B cell (primary cell): ENCODE data around the gene TRMT11. TPM values are rescaled to one million over a fixed set of nuclear protein-coding genes. Genes with fewer than 3 reads are reported as not detected.

Experiments
- ATAC-seq: fragments of 200-7000 bp; cut with Tn5 transposase; one replicate; pipeline ENCODE4 v1.10.0; 2021; ENCODE audit warnings: low read depth, mild to moderate bottlenecking, moderate number of reproducible peaks, moderate library complexity
- CTCF ChIA-PET: fragments of 350-600 bp; sonication (Branson Sonifier 250); formaldehyde crosslinking; loops from one replicate; lab custom pipeline; 2021; ENCODE audit warnings: antibody characterized with exemption, inconsistent platforms; lab: Charles Lee
- POLR2A ChIA-PET: fragments of 350-600 bp; sonication (Branson Sonifier 250); formaldehyde crosslinking; loops from one replicate; lab custom pipeline; 2021; ENCODE audit warnings: antibody characterized with exemption; lab: Charles Lee
- DNase-seq: peaks from one replicate; pipeline ENCODE4 v3.0.0; 2013
- H2AFZ ChIP-seq: 2 replicates; pipeline ENCODE4 v1.6.1; 2012; ENCODE audit warnings: mild to moderate bottlenecking, low read depth, low read length; ENCODE audit not compliant: insufficient read depth, poor library complexity, severe bottlenecking
- H3K27ac ChIP-seq, 2 donors: 1 replicate in 1 of 2; 2 replicates in 1 of 2; pipeline ENCODE4 v1.5.1; 2012 to 2013; ENCODE audit warnings: low read length in 2 of 2, mild to moderate bottlenecking in 2 of 2, moderate library complexity in 1 of 2
- H3K27me3 ChIP-seq, 4 experiments: fragments of 200-600 bp in 1 of 4; sonication (generic) in 1 of 4; replicated peaks in 1 of 4; 1 replicate in 2 of 4; 2 replicates in 2 of 4; pipeline versions ENCODE4 v1.6.1 to v1.7.0; 2013 to 2016; ENCODE audit warnings: low read length in 3 of 4, mild to moderate bottlenecking in 2 of 4, mixed read lengths in 1 of 4, moderate library complexity in 1 of 4; ENCODE audit not compliant: insufficient read depth in 4 of 4, control insufficient read depth in 3 of 4; ENCODE audit errors: control extremely low read depth in 1 of 4
- H3K36me3 ChIP-seq, 2 experiments: replicated peaks in 1 of 2; 1 replicate in 1 of 2; 2 replicates in 1 of 2; pipeline versions ENCODE4 v1.6.1 to v1.7.1; 2013; ENCODE audit warnings: low read length in 1 of 2; ENCODE audit not compliant: insufficient read depth in 2 of 2, control insufficient read depth in 1 of 2; ENCODE audit errors: control extremely low read depth in 1 of 2, extremely low read depth in 1 of 2
- H3K4me1 ChIP-seq, 2 donors: fragments of 200-600 bp in 1 of 2; sonication (generic) in 1 of 2; 1 replicate in 1 of 2; 2 replicates in 1 of 2; pipeline versions ENCODE4 v1.5.1 to v1.6.1; 2013 to 2017; ENCODE audit warnings: low read length in 2 of 2; ENCODE audit not compliant: control insufficient read depth in 2 of 2, insufficient read depth in 2 of 2
- H3K4me2 ChIP-seq: replicated peaks from 2 replicates; pipeline ENCODE3; 2012; ENCODE audit warnings: mild to moderate bottlenecking, low read depth, low read length; ENCODE audit not compliant: poor library complexity, severe bottlenecking
- H3K4me3 ChIP-seq, 5 experiments: fragments of 200-600 bp in 1 of 5; sonication (generic) in 1 of 5; 1 replicate in 3 of 5; 2 replicates in 2 of 5; pipeline versions ENCODE4 v1.5.1 to v1.7.0; 2011 to 2016; ENCODE audit warnings: low read length in 4 of 5, mild to moderate bottlenecking in 4 of 5, low read depth in 2 of 5, control low read depth in 1 of 5, moderate library complexity in 1 of 5; ENCODE audit not compliant: insufficient read depth in 1 of 5; ENCODE audit errors: control extremely low read depth in 1 of 5, extremely low read depth in 1 of 5
- H3K79me2 ChIP-seq: fragments of 200-600 bp; sonication (generic); one replicate; pipeline ENCODE4 v1.6.0; 2016; ENCODE audit warnings: low read length; ENCODE audit not compliant: control insufficient read depth, insufficient read depth
- H3K9ac ChIP-seq: fragments of 200-600 bp; sonication (generic); 2 replicates; pipeline ENCODE4 v1.6.1; 2017; ENCODE audit warnings: mild to moderate bottlenecking, low read length, moderate library complexity
- H3K9me3 ChIP-seq, 3 donors: one replicate each; pipeline versions ENCODE4 v1.6.1 to v1.7.1; 2013; ENCODE audit warnings: low read length in 2 of 3; ENCODE audit not compliant: control insufficient read depth in 2 of 3, insufficient read depth in 1 of 3; ENCODE audit errors: control extremely low read depth in 1 of 3
- H4K20me1 ChIP-seq: 2 replicates; pipeline ENCODE4 v1.6.0; 2012; ENCODE audit warnings: mild to moderate bottlenecking, low read length; ENCODE audit not compliant: insufficient read depth, control insufficient read depth, poor library complexity, severe bottlenecking
- H3K27ac Mint-ChIP-seq: one replicate; pipeline ENCODE4 v1.8.0; 2021; ENCODE audit warnings: mixed read lengths
- H3K27me3 Mint-ChIP-seq: one replicate; pipeline ENCODE4 v1.8.0; 2021; ENCODE audit warnings: mixed read lengths
- H3K4me1 Mint-ChIP-seq: one replicate; pipeline ENCODE4 v1.8.0; 2021; ENCODE audit warnings: mixed read lengths
- H3K4me3 Mint-ChIP-seq: one replicate; pipeline ENCODE4 v1.8.0; 2021; ENCODE audit warnings: mixed read lengths
- H3K9me3 Mint-ChIP-seq: one replicate; pipeline ENCODE4 v1.8.0; 2022; ENCODE audit warnings: mixed read lengths; ENCODE audit not compliant: insufficient read depth
- CTCF ChIP-seq: fragments of 200-600 bp; IDR thresholded peaks from one replicate; pipeline ENCODE4 v1.8.0; 2022; ENCODE audit warnings: antibody characterized with exemption, mild to moderate bottlenecking
- EZH2 ChIP-seq: IDR thresholded peaks from 2 replicates; pipeline ENCODE4 v1.6.1; 2012; ENCODE audit warnings: borderline replicate concordance, low read depth, mild to moderate bottlenecking, moderate library complexity, low read length; ENCODE audit not compliant: insufficient read depth, poor library complexity, severe bottlenecking
- WGBS: methylation state at CpG from one replicate; pipeline ENCODE4 v1.1.5; 2013; ENCODE audit warnings: missing lambda C conversion rate; ENCODE audit not compliant: insufficient coverage; 5-methylcytosine and 5-hydroxymethylcytosine counted together
- intact Hi-C: fragments of 100-400 bp; cut with micrococcal nuclease; formaldehyde crosslinking; loops from one replicate; pipeline ENCODE4 v1.10.0; 2022
- polyA plus RNA-seq: library from polyadenylated mRNA; depleted of rRNA; stranded (reverse); fragments of >200 nt; gene quantifications from 2 replicates; pipeline ENCODE4 v1.2.3, GENCODE V29; 2012
- total RNA-seq, 2 donors: library from RNA; stranded (reverse); fragments of 120-200 nt in 1 of 2; gene quantifications; 1 replicate in 1 of 2; 2 replicates in 1 of 2; pipeline versions ENCODE4 v1.2.3 to v1.2.4, GENCODE V29; 2013 to 2022

TRMT11 gene
- total and polyA plus RNA-seq, 2 donors (not counting 1 experiment from before 2014, with no cell fraction given) = 12.1 to 30.4 TPM

GRCh38 chr6:125995972-125996580 lies 9.7 kb downstream of the TRMT11 start:
- Histone ChIP-seq H3K4me3 (peak overlapping the region in 2 of 5 experiments; percentile 31 to 56), H3K9me3 (no peaks in the 10 kb centered on the region), H2AFZ (peak overlapping the region; percentile 48), H3K4me1 (peaks cover 0 to 4% of the 10 kb centered on the region in 2 donors), H3K79me2 (no peaks in the 10 kb centered on the region), H3K4me2 (peak overlapping the region; percentile 68), H3K36me3 (peaks cover 0 to 19% of the 10 kb centered on the region in 2 experiments), H3K9ac (peak overlapping the region; percentile 43), H4K20me1 (no peaks in the 10 kb centered on the region), H3K27ac (no peak overlapping the region), H3K27me3 (no peaks in the 10 kb centered on the region)
- ChIA-PET CTCF (interaction anchor here (0.7 to 2.9 kb wide), 20 partner anchors 9 to 1543 kb away, joined by 3 to 18 read pairs (median 3); partner anchors contain the start of genes HINT3, NCOA7 and TRMT11), POLR2A (interaction anchor here (0.9 kb wide), 1 partner anchor 9 kb away, joined by 3 read pairs; the partner anchor contains the start of gene TRMT11)
- Mint-ChIP-seq H3K9me3 (no peaks in the 10 kb centered on the region), H3K4me3 (peak overlapping the region; percentile 78), H3K4me1 (peaks cover 8% of the 10 kb centered on the region), H3K27me3 (no peaks in the 10 kb centered on the region), H3K27ac (no peak overlapping the region)
- ATAC-seq (peak; percentile 99), DNase-seq (peak; percentile 81)
- 63% methylated on average over 1 of the region's 8 CpGs for WGBS
- intact Hi-C loops = loop anchor here (1.0 to 5.0 kb wide), 3 partner anchors 10 to 1543 kb away; partner anchors contain the start of genes RNF146 and TRMT11
- TF ChIP-seq EZH2 = no peak
- peak; percentile 100 for TF ChIP-seq CTCF
